HFFc6 (cell line): ENCODE results near the gene SHISA9. TPM values are rescaled to one million over a fixed set of nuclear protein-coding genes. Genes with fewer than 3 reads are reported as not detected.

Source experiments
- DNase-seq: peaks from one replicate; pipeline ENCODE4 v3.0.0-alpha.2; 2018
- H3K27ac Mint-ChIP-seq: 2 replicates; pipeline ENCODE4 v1.8.0; 2020; ENCODE audit warnings: mild to moderate bottlenecking, mixed read lengths
- H3K27me3 Mint-ChIP-seq: 2 replicates; pipeline ENCODE4 v1.8.0; 2021; ENCODE audit warnings: mild to moderate bottlenecking, moderate library complexity, mixed read lengths; ENCODE audit not compliant: insufficient read depth
- H3K36me3 Mint-ChIP-seq: 2 replicates; pipeline ENCODE4 v1.8.0; 2021; ENCODE audit warnings: low read depth, mixed read lengths
- H3K4me1 Mint-ChIP-seq: 2 replicates; pipeline ENCODE4 v1.8.0; 2020; ENCODE audit warnings: low read depth, mixed read lengths
- H3K4me3 Mint-ChIP-seq: 2 replicates; pipeline ENCODE4 v1.8.0; 2020; ENCODE audit warnings: mild to moderate bottlenecking, moderate library complexity, mixed read lengths
- H3K9me3 Mint-ChIP-seq: 2 replicates; pipeline ENCODE4 v1.8.0; 2020; ENCODE audit warnings: mild to moderate bottlenecking, mixed read lengths
- total RNA-seq, 6 experiments: library from RNA; stranded (reverse); fragmentation: NEBNext Ultra II Directional; extraction: Animal tissue kit (Norgen Biotek cat#: 25700); gene quantifications; 2 replicates in 1 of 6; 3 replicates in 5 of 6; pipeline ENCODE4 v1.2.3, GENCODE V29; 2021
- TF ChIP-seq, protein P1 (sequence below): fragments of 200-600 bp; sonication (generic); IDR thresholded peaks from 2 replicates; pipeline ENCODE4 v1.5.0; 2021; ENCODE audit warnings: antibody characterized with exemption, mild to moderate bottlenecking

Gene SHISA9
- total RNA-seq, 6 experiments from 2014 or later = not detected

DNA sequence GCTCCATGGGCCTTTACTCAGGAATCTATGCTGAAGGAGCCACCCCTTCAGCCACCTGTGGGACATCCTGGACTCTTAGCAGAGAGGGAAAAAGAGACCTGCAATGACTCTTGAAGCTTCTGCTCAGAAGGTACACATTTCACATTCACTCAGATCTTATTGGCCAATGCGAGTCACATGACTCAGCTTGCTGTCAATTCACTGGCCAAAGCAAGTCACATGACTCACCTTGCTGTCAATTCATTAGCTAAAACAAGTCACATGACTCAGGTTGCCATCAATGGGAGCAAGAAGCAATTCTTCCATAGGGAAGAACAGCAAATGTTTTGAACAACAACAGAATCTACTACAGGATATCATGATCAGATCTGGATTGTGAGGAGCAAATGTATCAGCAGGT is 233.4 kb downstream of the SHISA9 start:
- H3K27me3 Mint-ChIP-seq = no peaks in the 10 kb centered on the region; the same call in 1 of the 2 replicates
- TF ChIP-seq, protein P1, sequence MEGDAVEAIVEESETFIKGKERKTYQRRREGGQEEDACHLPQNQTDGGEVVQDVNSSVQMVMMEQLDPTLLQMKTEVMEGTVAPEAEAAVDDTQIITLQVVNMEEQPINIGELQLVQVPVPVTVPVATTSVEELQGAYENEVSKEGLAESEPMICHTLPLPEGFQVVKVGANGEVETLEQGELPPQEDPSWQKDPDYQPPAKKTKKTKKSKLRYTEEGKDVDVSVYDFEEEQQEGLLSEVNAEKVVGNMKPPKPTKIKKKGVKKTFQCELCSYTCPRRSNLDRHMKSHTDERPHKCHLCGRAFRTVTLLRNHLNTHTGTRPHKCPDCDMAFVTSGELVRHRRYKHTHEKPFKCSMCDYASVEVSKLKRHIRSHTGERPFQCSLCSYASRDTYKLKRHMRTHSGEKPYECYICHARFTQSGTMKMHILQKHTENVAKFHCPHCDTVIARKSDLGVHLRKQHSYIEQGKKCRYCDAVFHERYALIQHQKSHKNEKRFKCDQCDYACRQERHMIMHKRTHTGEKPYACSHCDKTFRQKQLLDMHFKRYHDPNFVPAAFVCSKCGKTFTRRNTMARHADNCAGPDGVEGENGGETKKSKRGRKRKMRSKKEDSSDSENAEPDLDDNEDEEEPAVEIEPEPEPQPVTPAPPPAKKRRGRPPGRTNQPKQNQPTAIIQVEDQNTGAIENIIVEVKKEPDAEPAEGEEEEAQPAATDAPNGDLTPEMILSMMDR = no peak
- H3K4me3 Mint-ChIP-seq = no peak overlapping the region
- H3K36me3 Mint-ChIP-seq = no peaks in the 10 kb centered on the region
- no peak for DNase-seq
- H3K4me1 Mint-ChIP-seq = no peaks in the 10 kb centered on the region
- no peak overlapping the region for H3K27ac Mint-ChIP-seq
- peaks cover 46% of the 10 kb centered on the region for H3K9me3 Mint-ChIP-seq

DNA sequence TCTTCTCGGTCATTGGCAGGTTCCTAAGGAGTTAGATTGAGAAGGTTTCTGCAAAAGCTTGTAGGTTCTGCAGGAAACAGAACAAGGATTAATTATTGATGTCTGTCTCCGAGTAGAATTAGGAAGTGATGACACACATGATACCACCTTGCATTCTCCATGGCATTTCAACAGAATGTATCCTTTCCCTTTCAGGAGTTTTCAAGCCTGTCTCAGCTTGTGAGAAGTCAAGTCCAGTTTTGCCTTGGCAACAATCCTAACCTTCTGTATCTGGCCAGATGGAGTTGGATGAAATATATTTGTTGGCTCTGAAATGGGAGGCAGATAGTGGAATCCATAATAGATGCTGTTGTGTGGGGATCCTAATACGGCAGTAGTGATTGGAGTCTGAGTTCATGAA is 235.5 kb downstream of the SHISA9 start:
- Mint-ChIP-seq H3K27ac (no peak overlapping the region), H3K4me3 (no peak overlapping the region), H3K9me3 (peaks cover 41% of the 10 kb centered on the region), H3K4me1 (no peaks in the 10 kb centered on the region), H3K36me3 (no peaks in the 10 kb centered on the region), H3K27me3 (no peaks in the 10 kb centered on the region; the same call in 1 of the 2 replicates)
- TF ChIP-seq, protein P1 = no peak
- no peak for DNase-seq

DNA sequence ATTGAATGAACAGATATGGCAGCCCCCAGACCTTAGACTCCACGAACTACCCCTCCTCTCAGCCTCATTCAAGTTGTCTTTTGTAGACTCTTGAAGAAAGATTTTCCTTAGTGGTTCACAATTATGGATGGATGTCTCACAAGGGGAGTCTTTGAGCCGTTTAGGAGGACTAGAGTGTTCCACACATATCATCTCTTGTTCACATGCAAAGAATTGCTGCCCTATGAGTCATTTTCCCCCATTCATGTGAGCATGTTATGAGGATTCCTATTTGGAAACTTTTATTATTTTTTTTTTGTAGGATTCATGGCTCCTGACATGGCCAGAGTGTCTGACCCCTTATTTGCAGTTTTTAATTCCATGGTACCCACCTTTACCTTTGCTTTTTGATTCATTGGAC is 237.1 kb downstream of the SHISA9 start:
- Mint-ChIP-seq H3K36me3 (no peaks in the 10 kb centered on the region), H3K27ac (no peak overlapping the region), H3K4me1 (no peaks in the 10 kb centered on the region), H3K9me3 (peaks cover 32% of the 10 kb centered on the region), H3K4me3 (no peak overlapping the region), H3K27me3 (no peaks in the 10 kb centered on the region; the same call in 1 of the 2 replicates)
- DNase-seq = no peak
- TF ChIP-seq, protein P1 = no peak

DNA sequence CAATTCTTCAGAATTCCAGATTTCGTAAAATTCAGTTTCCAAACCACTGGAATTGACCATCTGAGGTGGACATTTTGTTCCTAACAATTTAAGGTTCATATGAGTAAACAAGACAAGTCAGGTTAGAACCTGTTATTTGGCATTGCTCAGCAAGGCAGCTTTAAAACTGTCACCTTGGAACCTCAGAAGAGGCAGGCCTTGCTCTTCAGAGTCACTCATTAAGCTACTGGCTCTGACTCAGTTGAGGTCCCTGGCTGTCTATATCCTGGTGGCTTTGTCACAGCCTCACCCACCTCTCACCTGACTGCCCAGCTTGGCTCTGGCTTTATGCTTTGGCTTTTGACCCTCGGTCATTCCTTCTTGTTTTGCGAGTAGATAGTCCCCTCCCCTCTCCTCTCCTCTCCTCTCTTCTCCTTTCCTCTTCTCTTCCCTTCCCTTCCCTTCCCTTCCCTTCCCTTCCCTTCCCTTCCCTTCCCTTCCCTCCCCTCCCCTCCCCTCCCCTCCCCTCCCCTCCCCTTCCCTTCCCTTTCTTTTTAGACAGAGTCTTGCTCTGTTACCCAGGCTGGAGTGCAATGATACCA is 238.4 kb downstream of the SHISA9 start:
- no peak for DNase-seq
- Mint-ChIP-seq H3K27me3 (no peaks in the 10 kb centered on the region; the same call in 1 of the 2 replicates), H3K4me1 (no peaks in the 10 kb centered on the region), H3K27ac (no peak overlapping the region), H3K9me3 (peaks cover 34% of the 10 kb centered on the region), H3K36me3 (no peaks in the 10 kb centered on the region), H3K4me3 (no peak overlapping the region)
- TF ChIP-seq, protein P1 = no peak

DNA sequence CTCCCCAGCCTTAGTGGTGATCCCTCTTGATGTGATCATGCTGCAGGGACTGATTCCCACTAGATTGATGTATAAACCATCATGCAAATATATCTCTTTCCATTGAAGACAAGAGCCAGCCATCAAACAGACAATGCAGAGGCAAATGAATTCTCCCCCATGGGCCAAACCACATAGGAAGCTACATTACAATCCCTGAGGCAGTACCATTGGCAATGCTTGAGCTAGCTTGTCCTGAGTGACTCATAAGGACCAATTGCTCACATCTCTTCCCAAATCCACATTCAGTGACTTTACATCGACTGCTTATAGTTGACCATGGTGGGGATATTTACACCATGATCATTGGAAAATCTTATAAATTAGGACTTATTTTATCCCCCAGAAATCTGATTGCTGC is 242.2 kb downstream of the SHISA9 start:
- Mint-ChIP-seq H3K27ac (no peak overlapping the region), H3K4me1 (no peaks in the 10 kb centered on the region), H3K9me3 (peaks cover 38% of the 10 kb centered on the region), H3K4me3 (no peak overlapping the region), H3K36me3 (no peaks in the 10 kb centered on the region; the same call in 1 of the 2 replicates), H3K27me3 (no peaks in the 10 kb centered on the region; the same call in 1 of the 2 replicates)
- TF ChIP-seq, protein P1 = no peak
- no peak for DNase-seq
